GM12874 (cell line): ENCODE results near the gene ZFYVE16.

Source experiments
- TF ChIP-seq, protein P1 (sequence below): IDR thresholded peaks from 2 replicates; pipeline ENCODE4 v1.5.1; 2011; ENCODE audit warnings: low read depth, mild to moderate bottlenecking, control low read depth, low read length, moderate library complexity; ENCODE audit not compliant: insufficient read depth

ZFYVE16 gene

DNA sequence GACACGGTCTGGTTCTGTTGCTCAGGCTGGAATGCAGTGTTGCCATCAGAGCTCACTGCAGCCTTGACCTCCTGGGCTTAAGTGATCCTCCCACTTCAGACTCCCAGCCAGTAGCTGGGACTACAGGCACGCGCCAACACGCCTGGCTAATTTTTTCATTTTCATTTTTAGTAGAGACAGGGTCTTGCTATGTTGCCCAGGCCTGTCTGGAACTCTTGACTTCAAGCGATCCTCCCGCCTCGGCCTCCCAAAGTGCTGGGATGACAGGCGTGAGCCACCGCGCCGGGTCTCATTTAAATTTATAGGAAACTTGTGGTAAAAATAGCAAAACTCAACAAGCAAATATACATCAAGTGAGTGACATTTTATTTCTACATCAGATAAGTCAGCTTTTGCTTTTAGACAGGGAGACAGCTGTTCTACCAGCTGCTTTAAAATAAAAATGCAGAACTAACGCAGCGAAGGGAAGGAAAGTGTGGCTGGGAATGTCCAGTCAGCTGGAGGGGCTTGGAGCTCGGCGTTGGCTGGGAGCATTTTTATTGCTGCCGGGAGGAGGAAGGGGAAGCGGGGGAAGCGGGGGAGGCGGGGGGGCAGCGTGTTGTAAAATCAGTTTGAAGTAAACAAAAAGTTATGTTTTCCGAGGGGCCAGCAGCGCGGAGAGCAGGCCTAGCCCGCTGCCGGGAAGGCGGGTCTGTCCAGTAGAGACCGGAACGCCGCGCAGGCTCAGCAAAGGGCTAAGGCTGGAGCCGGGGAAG, 707 bp upstream of the ZFYVE16 start:
- TF ChIP-seq, protein P1, sequence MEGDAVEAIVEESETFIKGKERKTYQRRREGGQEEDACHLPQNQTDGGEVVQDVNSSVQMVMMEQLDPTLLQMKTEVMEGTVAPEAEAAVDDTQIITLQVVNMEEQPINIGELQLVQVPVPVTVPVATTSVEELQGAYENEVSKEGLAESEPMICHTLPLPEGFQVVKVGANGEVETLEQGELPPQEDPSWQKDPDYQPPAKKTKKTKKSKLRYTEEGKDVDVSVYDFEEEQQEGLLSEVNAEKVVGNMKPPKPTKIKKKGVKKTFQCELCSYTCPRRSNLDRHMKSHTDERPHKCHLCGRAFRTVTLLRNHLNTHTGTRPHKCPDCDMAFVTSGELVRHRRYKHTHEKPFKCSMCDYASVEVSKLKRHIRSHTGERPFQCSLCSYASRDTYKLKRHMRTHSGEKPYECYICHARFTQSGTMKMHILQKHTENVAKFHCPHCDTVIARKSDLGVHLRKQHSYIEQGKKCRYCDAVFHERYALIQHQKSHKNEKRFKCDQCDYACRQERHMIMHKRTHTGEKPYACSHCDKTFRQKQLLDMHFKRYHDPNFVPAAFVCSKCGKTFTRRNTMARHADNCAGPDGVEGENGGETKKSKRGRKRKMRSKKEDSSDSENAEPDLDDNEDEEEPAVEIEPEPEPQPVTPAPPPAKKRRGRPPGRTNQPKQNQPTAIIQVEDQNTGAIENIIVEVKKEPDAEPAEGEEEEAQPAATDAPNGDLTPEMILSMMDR: no peak

DNA sequence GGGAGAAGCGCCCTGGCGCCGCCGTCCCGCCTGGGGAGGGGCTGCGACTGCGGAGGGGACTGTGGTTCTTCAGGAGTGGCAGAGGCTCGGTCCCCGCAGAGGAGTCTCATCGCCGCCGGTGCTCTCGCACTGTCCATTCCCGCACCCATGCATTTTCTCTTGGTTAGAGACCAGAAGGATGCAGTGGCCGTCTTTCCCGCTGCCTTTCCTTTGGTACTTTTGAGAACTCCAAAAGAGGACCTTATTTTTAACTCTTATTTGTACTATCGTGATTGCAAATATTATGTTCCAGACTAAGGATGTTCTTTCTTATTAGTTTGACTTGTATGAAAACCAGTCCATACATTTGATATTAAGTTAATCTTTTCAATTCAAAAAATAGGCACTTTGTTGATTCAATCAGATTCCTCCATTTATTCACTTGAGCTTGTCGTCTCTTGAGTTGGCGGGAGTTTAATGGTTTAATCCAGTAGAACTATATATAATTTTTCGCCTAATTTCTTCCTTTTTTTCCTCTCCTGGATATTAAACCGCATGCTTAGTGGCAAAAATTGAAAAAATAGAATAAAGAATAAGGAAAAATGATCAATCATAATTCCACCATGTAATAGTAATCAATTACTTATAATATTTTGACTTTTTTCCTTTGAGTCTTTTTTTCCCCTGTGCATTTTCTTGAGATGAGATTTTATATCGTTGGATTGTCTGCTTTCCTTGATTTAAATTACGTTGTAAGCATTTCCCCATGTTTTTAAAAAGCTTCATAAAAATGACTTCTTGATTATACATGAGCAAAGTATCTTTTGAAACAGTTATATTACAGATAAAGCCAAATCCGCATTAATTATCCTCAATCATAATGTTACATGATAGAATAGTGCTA, 861 bp downstream of the ZFYVE16 start:
- TF ChIP-seq, protein P1: 0 out of 2 replicates have a peak, but pooled peaks have one; percentile 7

GRCh38 chr5:80409367-80409966, 1.6 kb downstream of the ZFYVE16 start:
- TF ChIP-seq, protein P1: no peak

DNA sequence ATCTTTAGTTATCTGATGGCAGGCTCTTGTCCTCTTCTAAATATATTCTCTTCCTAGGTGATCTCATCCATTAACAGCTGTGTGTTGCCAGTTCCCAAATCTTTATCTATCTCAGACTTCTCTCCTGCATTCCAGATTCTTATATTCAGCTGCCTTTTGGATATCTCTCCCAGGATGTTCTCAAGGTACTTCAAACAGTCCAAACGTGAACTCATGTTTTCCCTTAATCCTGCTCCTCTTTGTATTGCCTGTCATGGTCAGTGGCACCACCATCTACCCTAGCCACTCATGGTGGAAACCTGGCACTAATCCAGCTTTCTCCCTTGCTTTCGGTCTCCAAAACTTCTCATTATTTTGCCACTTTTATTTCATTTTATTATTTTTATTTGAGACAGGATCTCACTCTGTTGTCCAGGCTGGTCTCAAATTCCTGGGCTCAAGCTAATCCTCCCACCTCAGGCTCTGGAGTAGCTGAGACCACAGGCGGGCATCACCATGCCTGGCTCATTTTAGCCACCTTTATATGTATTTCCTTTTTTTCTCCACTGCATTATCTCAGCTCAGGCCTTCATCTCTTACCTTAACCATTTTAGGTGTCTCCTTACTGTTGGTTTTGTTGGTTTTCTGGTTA, 3.8 kb downstream of the ZFYVE16 start:
- TF ChIP-seq, protein P1: no peak

DNA sequence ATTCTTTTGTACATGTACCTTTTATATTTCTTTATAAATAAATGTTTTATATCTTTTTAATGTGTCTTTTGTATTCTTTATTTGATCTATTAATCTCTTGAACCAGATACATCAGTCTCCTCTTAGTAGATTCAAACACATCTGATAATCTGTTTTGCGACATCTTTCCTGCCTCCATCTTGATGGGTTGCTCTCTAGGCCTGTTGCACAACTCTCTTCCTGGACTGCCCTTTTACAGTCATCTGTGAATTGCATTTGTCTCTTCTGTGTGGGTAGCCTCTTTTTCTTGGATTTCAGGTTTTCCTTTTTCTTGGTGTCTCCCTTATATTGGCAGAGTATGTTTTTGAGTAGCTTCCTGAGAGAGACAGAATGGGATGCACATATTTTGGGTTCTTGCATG, 6.2 kb downstream of the ZFYVE16 start:
- TF ChIP-seq, protein P1: no peak

- TF ChIP-seq, protein P1: no peak
Measured at GRCh38 chr5:80417973-80418372, 10.1 kb downstream of the ZFYVE16 start.

DNA sequence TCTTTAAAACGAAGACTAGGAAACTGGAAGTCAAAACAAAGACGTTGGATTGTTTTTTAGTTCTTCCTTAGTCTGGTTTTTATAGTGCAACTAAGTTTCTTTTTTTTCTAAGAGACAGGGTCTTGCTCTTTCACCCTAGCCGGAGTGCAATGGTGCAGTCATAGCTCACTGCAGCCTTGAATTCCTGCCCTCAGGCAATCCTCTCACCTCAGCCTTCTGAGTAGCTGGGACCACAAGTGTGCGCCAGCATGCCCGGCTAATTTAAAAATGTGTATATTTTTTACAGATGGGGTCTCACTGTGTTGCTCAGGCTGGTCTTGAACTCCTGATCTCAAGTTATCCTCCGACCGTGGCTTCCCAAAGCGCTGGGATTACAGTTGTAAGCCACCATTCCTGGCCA, 27.6 kb downstream of the ZFYVE16 start:
- TF ChIP-seq, protein P1: no peak
